Right cardiac atrium (tissue), 5 donors: ENCODE data around the gene GUCY1B1. TPM values are rescaled to one million over a fixed set of nuclear protein-coding genes. Genes with fewer than 3 reads are reported as not detected.

Experiments
- ATAC-seq, 2 donors: fragments of 200-7000 bp; cut with Tn5 transposase; one replicate each; pipeline versions ENCODE4 v1.8.0 to v1.9.1; 2020; ENCODE audit warnings: moderate library complexity in 2 of 2, mild to moderate bottlenecking in 1 of 2
- DNase-seq, 3 donors: peaks; one replicate each; pipeline ENCODE4 v3.0.0-alpha.2; 2020
- H3K27ac ChIP-seq: one replicate; pipeline ENCODE4 v1.5.1; 2013; ENCODE audit warnings: mild to moderate bottlenecking, low read length, control low read depth, moderate library complexity
- H3K27me3 ChIP-seq: one replicate; pipeline ENCODE4 v1.6.1; 2013; ENCODE audit not compliant: control insufficient read depth, insufficient read depth
- H3K4me1 ChIP-seq: one replicate; pipeline ENCODE4 v1.6.1; 2013; ENCODE audit warnings: low read length; ENCODE audit not compliant: control insufficient read depth, insufficient read depth
- H3K4me3 ChIP-seq: one replicate; pipeline ENCODE4 v1.5.1; 2013; ENCODE audit warnings: low read length, control low read depth
- H3K9me3 ChIP-seq: one replicate; pipeline ENCODE4 v1.6.1; 2013; ENCODE audit warnings: low read length; ENCODE audit not compliant: control insufficient read depth
- WGBS: extraction: QIAGEN DNeasy Blood & Tissue Kit; methylation state at CpG from one replicate; pipeline ENCODE4 v1.1.7; 2013; 5-methylcytosine and 5-hydroxymethylcytosine counted together
- intact Hi-C, 4 donors: fragments of 100-400 bp; cut with DNase I; formaldehyde crosslinking; loops; one replicate each; pipeline versions ENCODE4 v1.11.0 to v1.14.0; 2022 to 2023
- polyA plus RNA-seq: library from polyadenylated mRNA; stranded (reverse); fragments of 200-250 nt; gene quantifications from one replicate; pipeline ENCODE4 v1.2.3, GENCODE V29; 2013
- total RNA-seq, 4 donors: library from RNA; stranded (reverse); fragmentation: NEBNext Ultra II Directional; extraction: Animal tissue kit (Norgen Biotek cat#: 25700); gene quantifications; one replicate each; pipeline ENCODE4 v1.2.1, GENCODE V29; 2021
- donor health status: healthy with polysubstance abuse.
- donor health status: DM: no; HTN: yes; CAD: no.
- donor health status: DM: no; HTN: no; CAD: no.
- donor health status: DM: no; HTN: yes; CAD: no; lungs with severe emphysema.
- donor health status: DM: yes; HTN: yes; CAD: no.

The GUCY1B1 gene
- total and polyA plus RNA-seq, 5 donors = 7.5 to 12.9 (median 8.9) TPM

DNA sequence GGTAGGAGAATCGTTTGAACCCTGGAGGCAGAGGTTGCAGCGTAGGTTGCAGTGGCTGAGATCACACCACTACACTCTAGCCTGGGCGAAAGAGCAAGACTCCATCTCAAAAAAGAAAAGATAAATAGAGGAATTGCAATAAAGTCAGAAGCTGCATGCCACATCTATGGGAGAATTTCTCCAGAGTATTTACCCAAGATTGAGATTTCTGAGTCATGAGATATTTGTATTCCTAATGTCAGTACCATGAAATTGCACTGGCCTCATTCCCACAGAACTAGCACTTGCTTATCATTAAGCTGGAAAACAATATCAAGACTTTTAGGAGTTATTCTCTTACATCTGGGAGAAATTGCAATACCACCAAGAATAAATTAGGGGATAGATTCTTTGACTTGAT is 69.8 kb downstream of the GUCY1B1 start:
- intact Hi-C loops = no loop called here
- WGBS = 82% methylated on average over 3 of the region's 3 CpGs
- Histone ChIP-seq H3K27me3 (no peaks in the 10 kb centered on the region), H3K4me3 (no peak overlapping the region), H3K9me3 (no peaks in the 10 kb centered on the region), H3K4me1 (no peaks in the 10 kb centered on the region), H3K27ac (no peak overlapping the region)
- DNase-seq (no peak), ATAC-seq (no peak)

- intact Hi-C loops = no loop called here
- ATAC-seq (no peak), DNase-seq (no peak)
- Histone ChIP-seq H3K27me3 (no peaks in the 10 kb centered on the region), H3K27ac (no peak overlapping the region), H3K4me3 (no peak overlapping the region), H3K9me3 (no peaks in the 10 kb centered on the region), H3K4me1 (no peaks in the 10 kb centered on the region)
These were observed 73.8 kb downstream of the GUCY1B1 start for GRCh38 chr4:155832664-155833063.

GRCh38 chr4:155837203-155837796 is 78.5 kb downstream of the GUCY1B1 start:
- intact Hi-C loops = no loop called here
- Histone ChIP-seq H3K4me1 (no peaks in the 10 kb centered on the region), H3K4me3 (no peak overlapping the region), H3K27ac (no peak overlapping the region), H3K9me3 (no peaks in the 10 kb centered on the region), H3K27me3 (no peaks in the 10 kb centered on the region)
- DNase-seq (no peak), ATAC-seq (no peak)
- 58% methylated on average over 1 of the region's 1 CpG for WGBS

DNA sequence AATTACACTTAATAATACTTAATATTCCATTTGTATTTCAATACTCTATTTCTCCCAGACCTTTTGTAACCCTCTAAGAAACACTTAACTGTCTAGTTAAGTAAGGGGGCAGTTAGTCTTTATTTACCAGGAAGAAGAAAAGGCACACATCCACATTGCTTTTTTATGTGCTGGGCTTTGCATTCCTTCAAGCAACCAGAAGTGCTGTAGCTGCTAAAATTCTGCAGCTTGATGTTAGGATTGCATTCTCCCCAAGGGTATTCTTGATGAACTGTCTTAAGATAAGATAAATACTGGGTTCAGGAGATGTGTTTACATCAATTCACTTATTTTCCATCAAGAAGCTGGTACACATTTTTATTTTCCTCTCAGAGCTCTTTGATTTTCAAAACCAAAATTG is 83.3 kb downstream of the GUCY1B1 start:
- H3K27ac ChIP-seq = no peak overlapping the region
- ATAC-seq = no peak
- no peak for DNase-seq
- H3K27me3 ChIP-seq = no peaks in the 10 kb centered on the region
- no peak overlapping the region for H3K4me3 ChIP-seq
- H3K9me3 ChIP-seq = no peaks in the 10 kb centered on the region
- intact Hi-C loops = no loop called here
- H3K4me1 ChIP-seq = no peaks in the 10 kb centered on the region

- Histone ChIP-seq H3K27me3 (no peaks in the 10 kb centered on the region), H3K4me1 (no peaks in the 10 kb centered on the region), H3K27ac (no peak overlapping the region), H3K4me3 (no peak overlapping the region), H3K9me3 (no peaks in the 10 kb centered on the region)
- ATAC-seq (no peak), DNase-seq (no peak)
- intact Hi-C loops = no loop called here
These were observed 88.1 kb downstream of the GUCY1B1 start for GRCh38 chr4:155846929-155847328.

DNA sequence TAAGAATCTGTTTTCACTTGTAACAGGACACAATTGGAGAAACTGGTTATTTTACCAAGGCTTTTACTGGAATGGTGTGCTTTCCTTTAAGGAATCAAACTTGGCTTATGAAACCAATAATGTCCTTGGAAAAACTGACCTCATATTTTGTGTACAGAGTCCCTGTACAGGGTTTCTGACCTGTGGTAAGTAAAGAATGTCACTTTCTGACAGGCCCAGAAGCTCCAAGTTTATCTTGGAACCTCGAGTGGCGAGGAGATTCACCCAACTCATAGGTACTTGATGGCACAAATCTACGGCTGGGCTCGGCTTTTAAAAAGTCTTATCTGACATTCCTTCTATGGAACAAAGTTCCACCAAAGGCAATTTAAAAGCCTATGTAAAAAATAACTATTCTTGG is 90.2 kb downstream of the GUCY1B1 start:
- ATAC-seq (no peak), DNase-seq (no peak)
- no peaks in the 10 kb centered on the region for H3K27me3 ChIP-seq
- no peak overlapping the region for H3K4me3 ChIP-seq
- WGBS = 79% methylated on average over 4 of the region's 4 CpGs
- H3K27ac ChIP-seq = no peak overlapping the region
- no peaks in the 10 kb centered on the region for H3K4me1 ChIP-seq
- intact Hi-C loops = no loop called here
- no peaks in the 10 kb centered on the region for H3K9me3 ChIP-seq

- DNase-seq (no peak), ATAC-seq (no peak)
- intact Hi-C loops = no loop called here
- no peaks in the 10 kb centered on the region for H3K4me1 ChIP-seq
- 95% methylated on average over 3 of the region's 3 CpGs for WGBS
- no peaks in the 10 kb centered on the region for H3K27me3 ChIP-seq
- no peaks in the 10 kb centered on the region for H3K9me3 ChIP-seq
- no peak overlapping the region for H3K27ac ChIP-seq
- no peak overlapping the region for H3K4me3 ChIP-seq
These were observed 94.4 kb downstream of the GUCY1B1 start for GRCh38 chr4:155853189-155853588.

- intact Hi-C loops = no loop called here
- DNase-seq (no peak), ATAC-seq (no peak)
- no peak overlapping the region for H3K4me3 ChIP-seq
- H3K27me3 ChIP-seq = no peaks in the 10 kb centered on the region
- no peak overlapping the region for H3K27ac ChIP-seq
- WGBS = 71% methylated on average over 6 of the region's 6 CpGs
- H3K9me3 ChIP-seq = no peaks in the 10 kb centered on the region
- no peaks in the 10 kb centered on the region for H3K4me1 ChIP-seq
These were observed 95.9 kb downstream of the GUCY1B1 start for GRCh38 chr4:155854582-155855226.

DNA sequence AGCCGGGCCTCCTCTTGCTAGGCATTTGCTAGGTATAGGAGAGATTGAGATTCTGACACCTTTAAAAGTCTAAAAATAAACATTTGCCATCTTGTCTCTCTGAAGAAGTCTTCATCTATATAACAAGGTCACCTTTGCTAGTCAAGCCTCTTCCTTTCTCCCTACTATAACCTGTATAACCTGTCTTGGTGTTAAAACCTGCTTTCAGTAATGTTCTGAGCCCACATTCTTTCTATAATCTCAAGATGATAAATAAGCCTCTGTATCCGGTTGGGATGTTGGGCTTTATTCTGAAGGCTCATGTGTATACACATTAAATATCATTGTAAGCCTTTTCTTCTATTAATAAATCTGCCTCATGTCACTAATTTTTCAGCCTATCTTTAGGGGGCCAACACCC is 97.1 kb downstream of the GUCY1B1 start:
- Histone ChIP-seq H3K4me3 (no peak overlapping the region), H3K27ac (no peak overlapping the region), H3K4me1 (no peaks in the 10 kb centered on the region), H3K9me3 (no peaks in the 10 kb centered on the region), H3K27me3 (no peaks in the 10 kb centered on the region)
- DNase-seq (no peak), ATAC-seq (no peak)
- intact Hi-C loops = no loop called here
- 75% methylated on average over 2 of the region's 2 CpGs for WGBS

Other genes starting within 250 kb of the GUCY1B1 start
- 10 to 100 TPM; 43.6 to 82.5 (median 64.3) TPM for gene GUCY1A1, start 92.2 kb upstream of the GUCY1B1 start, total RNA-seq
- gene GUCY1A1, start 92.2 kb upstream of the GUCY1B1 start, polyA plus RNA-seq = 9.9 TPM
- not detected for gene ASIC5, start 107.3 kb downstream of the GUCY1B1 start, total RNA-seq
- not detected for gene ASIC5, start 107.3 kb downstream of the GUCY1B1 start, polyA plus RNA-seq
- gene TDO2, start 144.7 kb downstream of the GUCY1B1 start, total RNA-seq = not detected
- gene TDO2, start 144.7 kb downstream of the GUCY1B1 start, polyA plus RNA-seq = not detected
- 10 to 100 TPM; 10.5 to 15.9 (median 12.9) TPM for gene CTSO, start 194.8 kb downstream of the GUCY1B1 start, total RNA-seq
- gene CTSO, start 194.8 kb downstream of the GUCY1B1 start, polyA plus RNA-seq = 7.6 TPM